Small intestine (tissue), 7 donors: ENCODE measurements around the gene C10orf67. TPM values are rescaled to one million over a fixed set of nuclear protein-coding genes. Genes with fewer than 3 reads are reported as not detected.
A peak's percentile ranks its signal among the peaks of the same experiment; 100 is the strongest.

ENCODE experiments used
- DNase-seq, 2 donors: peaks; one replicate each; pipeline versions ENCODE4 v3.0.0 to v3.0.0-alpha.2; 2013
- FAIRE-seq: peaks from 2 replicates; lab custom pipeline; 2012; peaks lifted over from hg19 to GRCh38; lab: Jason Lieb, UNC
- H3K27ac ChIP-seq, 3 donors: one replicate each; pipeline ENCODE4 v1.5.1; 2013; ENCODE audit warnings: low read length in 2 of 3, mild to moderate bottlenecking in 2 of 3, control low read depth in 1 of 3, inconsistent platforms in 1 of 3, low read depth in 1 of 3, moderate library complexity in 1 of 3
- H3K27me3 ChIP-seq, 3 donors: one replicate each; pipeline ENCODE4 v1.6.1; 2013; ENCODE audit warnings: low read length in 3 of 3, inconsistent platforms in 1 of 3; ENCODE audit not compliant: control insufficient read depth in 3 of 3, insufficient read depth in 3 of 3
- H3K36me3 ChIP-seq, 3 donors: one replicate each; pipeline ENCODE4 v1.6.1; 2013; ENCODE audit warnings: low read length in 3 of 3, inconsistent platforms in 1 of 3, low read depth in 1 of 3, mild to moderate bottlenecking in 1 of 3, moderate library complexity in 1 of 3; ENCODE audit not compliant: control insufficient read depth in 3 of 3, insufficient read depth in 2 of 3
- H3K4me1 ChIP-seq, 3 donors: one replicate each; pipeline ENCODE4 v1.6.1; 2013; ENCODE audit warnings: low read length in 2 of 3, inconsistent platforms in 1 of 3, low read depth in 1 of 3, mild to moderate bottlenecking in 1 of 3, moderate library complexity in 1 of 3; ENCODE audit not compliant: control insufficient read depth in 3 of 3, insufficient read depth in 2 of 3
- H3K4me3 ChIP-seq, 3 donors: one replicate each; pipeline ENCODE4 v1.5.1; 2013; ENCODE audit warnings: low read length in 3 of 3, control low read depth in 1 of 3, inconsistent platforms in 1 of 3, low read depth in 1 of 3, mild to moderate bottlenecking in 1 of 3, moderate library complexity in 1 of 3
- H3K9me3 ChIP-seq, 2 donors: one replicate each; pipeline ENCODE4 v1.6.1; 2013; ENCODE audit warnings: low read depth in 1 of 2, low read length in 1 of 2; ENCODE audit not compliant: control insufficient read depth in 2 of 2, insufficient read depth in 1 of 2
- WGBS, 3 donors: extraction: QIAGEN DNeasy Blood & Tissue Kit; methylation state at CpG; one replicate each; pipeline ENCODE4 v1.1.7; 2013; 5-methylcytosine and 5-hydroxymethylcytosine counted together
- polyA plus RNA-seq, 4 donors: library from polyadenylated mRNA; stranded (reverse) in 3 of 4; unstranded in 1 of 4; fragments of 200-250 nt in 3 of 4; fragments of 120-200 nt in 1 of 4; gene quantifications; one replicate each; pipeline versions ENCODE4 v1.2.1 to v1.2.3, GENCODE V29; 2013
- donor health status: healthy with polysubstance abuse.
- donor health status: control.
- donor health status: control.
- donor health status: Bipolar disorder and iron deficiency.
- donor health status: healthy.

Gene C10orf67
- polyA plus RNA-seq, 4 donors: 0.07 to 0.10 TPM; not detected in 2

- WGBS, 3 donors: 50 to 53% (median 51%) methylated on average over 7 of the region's 7 CpGs
- FAIRE-seq (no peak), DNase-seq (no peak)
- Histone ChIP-seq H3K36me3 (no peaks in the 10 kb centered on the region), H3K9me3 (no peaks in the 10 kb centered on the region), H3K4me3 (no peak overlapping the region), H3K4me1 (no peaks in the 10 kb centered on the region), H3K27ac (no peak overlapping the region), H3K27me3 (peaks cover 0 to 41% (median 16%) of the 10 kb centered on the region in 3 donors)
Observed at GRCh38 chr10:23186178-23186577, 158.4 kb downstream of the C10orf67 start.

GRCh38 chr10:23174977-23175512, 169.6 kb downstream of the C10orf67 start:
- H3K4me3 ChIP-seq: no peak overlapping the region
- FAIRE-seq: no peak
- 15 to 18% (median 18%) methylated on average over 14 of the region's 14 CpGs for WGBS, 3 donors

GRCh38 chr10:23174074-23174976, 170.3 kb downstream of the C10orf67 start:
- no peaks in the 10 kb centered on the region for H3K36me3 ChIP-seq
- no peak overlapping the region for H3K4me3 ChIP-seq
- H3K4me1 ChIP-seq: no peaks in the 10 kb centered on the region
- DNase-seq (no peak), FAIRE-seq (no peak)
- WGBS, 3 donors: 5 to 11% (median 8%) methylated on average over 64 to 88 of the region's 88 CpGs
- peaks cover 10 to 64% (median 33%) of the 10 kb centered on the region in 3 donors for H3K27me3 ChIP-seq
- no peaks in the 10 kb centered on the region for H3K9me3 ChIP-seq
- no peak overlapping the region for H3K27ac ChIP-seq

More at GRCh38 chr10:23174977-23175512, 169.6 kb downstream of the C10orf67 start:
- peaks cover 10 to 60% (median 33%) of the 10 kb centered on the region in 3 donors for H3K27me3 ChIP-seq
- H3K4me1 ChIP-seq: no peaks in the 10 kb centered on the region
- DNase-seq: no peak
- H3K36me3 ChIP-seq: no peaks in the 10 kb centered on the region
- no peaks in the 10 kb centered on the region for H3K9me3 ChIP-seq
- no peak overlapping the region for H3K27ac ChIP-seq

- Histone ChIP-seq H3K27me3 (peaks cover 10 to 58% (median 33%) of the 10 kb centered on the region in 3 donors), H3K27ac (no peak overlapping the region), H3K9me3 (no peaks in the 10 kb centered on the region), H3K4me1 (no peaks in the 10 kb centered on the region), H3K36me3 (no peaks in the 10 kb centered on the region), H3K4me3 (no peak overlapping the region)
- DNase-seq: no peak
- no peak for FAIRE-seq
- 2 to 9% (median 7%) methylated on average over 72 to 82 of the region's 82 CpGs for WGBS, 3 donors
Observed at GRCh38 chr10:23173214-23174073, 171.2 kb downstream of the C10orf67 start.

GRCh38 chr10:23172429-23173213, 172.0 kb downstream of the C10orf67 start:
- WGBS, 3 donors: 4 to 13% (median 6%) methylated on average over 36 to 41 of the region's 41 CpGs
- H3K36me3 ChIP-seq: no peaks in the 10 kb centered on the region

GRCh38 chr10:23171232-23171876, 173.2 kb downstream of the C10orf67 start:
- WGBS, 3 donors: 15 to 29% (median 18%) methylated on average over 26 of the region's 26 CpGs
- DNase-seq (peak in 1 of 2 donors; percentile 56), FAIRE-seq (no peak)
- Histone ChIP-seq H3K9me3 (no peaks in the 10 kb centered on the region), H3K27ac (no peak overlapping the region), H3K4me1 (no peaks in the 10 kb centered on the region), H3K4me3 (no peak overlapping the region), H3K27me3 (peaks cover 10 to 57% (median 33%) of the 10 kb centered on the region in 3 donors), H3K36me3 (no peaks in the 10 kb centered on the region)

More at GRCh38 chr10:23172429-23173213, 172.0 kb downstream of the C10orf67 start:
- peaks cover 10 to 58% (median 33%) of the 10 kb centered on the region in 3 donors for H3K27me3 ChIP-seq
- no peaks in the 10 kb centered on the region for H3K4me1 ChIP-seq
- DNase-seq (no peak), FAIRE-seq (no peak)
- H3K27ac ChIP-seq: no peak overlapping the region
- H3K9me3 ChIP-seq: no peaks in the 10 kb centered on the region
- no peak overlapping the region for H3K4me3 ChIP-seq

GRCh38 chr10:23158370-23158769, 186.2 kb downstream of the C10orf67 start:
- no peaks in the 10 kb centered on the region for H3K9me3 ChIP-seq
- DNase-seq (peak; percentile 57 to 62), FAIRE-seq (no peak)
- H3K4me3 ChIP-seq: no peak overlapping the region
- peaks cover 0 to 5% (median 0%) of the 10 kb centered on the region in 3 donors for H3K4me1 ChIP-seq
- H3K27me3 ChIP-seq: peaks cover 0 to 13% (median 5%) of the 10 kb centered on the region in 3 donors
- 1 to 4% (median 2%) methylated on average over 5 of the region's 5 CpGs for WGBS, 3 donors
- H3K36me3 ChIP-seq: no peaks in the 10 kb centered on the region
- H3K27ac ChIP-seq: no peak overlapping the region
